ENCODE results near the gene APOB. TPM values are rescaled to one million over a fixed set of nuclear protein-coding genes. Genes with fewer than 3 reads are reported as not detected.

APOB gene
- polyA plus RNA-seq, 6 donors from 2014 or later = not detected

- peaks cover 0 to 5% (median 2%) of the 10 kb centered on the region in 7 donors for H3K9me3 Mint-ChIP-seq
- H3K36me3 Mint-ChIP-seq = no peaks in the 10 kb centered on the region
- no peak overlapping the region for H3K4me3 Mint-ChIP-seq
- DNase-seq = no peak
- H3K4me1 Mint-ChIP-seq = no peaks in the 10 kb centered on the region
- no peak for ATAC-seq (ENCODE audit: low read depth in 2 of 2)
- H3K27me3 Mint-ChIP-seq = peaks cover 0 to 42% (median 5%) of the 10 kb centered on the region in 3 donors
- no peak overlapping the region for H3K27ac Mint-ChIP-seq
These were observed 51.6 kb downstream of the APOB start for GRCh38 chr2:20992201-20992711.

GRCh38 chr2:20990442-20991430 lies 53.1 kb downstream of the APOB start:
- peaks cover 0 to 35% (median 5%) of the 10 kb centered on the region in 3 donors for H3K27me3 Mint-ChIP-seq
- no peaks in the 10 kb centered on the region for H3K4me1 Mint-ChIP-seq
- H3K9me3 Mint-ChIP-seq = peaks cover 0 to 5% (median 2%) of the 10 kb centered on the region in 7 donors
- no peaks in the 10 kb centered on the region for H3K36me3 Mint-ChIP-seq
- DNase-seq (no peak), ATAC-seq (ENCODE audit: low read depth in 2 of 2) (no peak)
- no peak overlapping the region for H3K4me3 Mint-ChIP-seq
- H3K27ac Mint-ChIP-seq = no peak overlapping the region

DNA sequence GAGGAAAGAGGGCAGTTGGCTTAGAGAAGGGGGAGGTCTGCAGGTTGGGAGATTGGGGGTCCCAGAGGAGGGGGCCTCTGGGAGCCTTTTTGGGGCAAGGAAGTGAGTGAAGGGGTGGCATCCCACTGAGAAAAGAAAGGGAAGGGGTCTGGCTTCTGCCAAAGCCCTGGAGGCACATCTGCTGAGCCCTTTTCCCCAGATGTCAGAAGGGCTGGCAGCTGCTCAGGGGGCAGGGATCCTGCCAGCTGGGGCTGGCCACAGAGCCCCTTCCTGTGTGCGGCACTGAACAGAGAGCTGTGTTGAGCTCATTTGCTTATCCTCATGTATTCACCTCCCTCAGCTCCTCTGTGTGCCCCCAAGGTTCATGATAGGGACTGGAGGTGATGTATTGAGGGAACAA lies 54.5 kb downstream of the APOB start:
- DNase-seq = no peak
- no peak overlapping the region for H3K4me3 Mint-ChIP-seq
- peaks cover 0 to 5% (median 2%) of the 10 kb centered on the region in 7 donors for H3K9me3 Mint-ChIP-seq
- peak overlapping the region in 1 of 6 donors; percentile 5 for H3K27ac Mint-ChIP-seq
- H3K27me3 Mint-ChIP-seq = peaks cover 0 to 35% (median 5%) of the 10 kb centered on the region in 3 donors
- no peaks in the 10 kb centered on the region for H3K36me3 Mint-ChIP-seq
- no peak for ATAC-seq (ENCODE audit: low read depth in 2 of 2)
- no peaks in the 10 kb centered on the region for H3K4me1 Mint-ChIP-seq

DNA sequence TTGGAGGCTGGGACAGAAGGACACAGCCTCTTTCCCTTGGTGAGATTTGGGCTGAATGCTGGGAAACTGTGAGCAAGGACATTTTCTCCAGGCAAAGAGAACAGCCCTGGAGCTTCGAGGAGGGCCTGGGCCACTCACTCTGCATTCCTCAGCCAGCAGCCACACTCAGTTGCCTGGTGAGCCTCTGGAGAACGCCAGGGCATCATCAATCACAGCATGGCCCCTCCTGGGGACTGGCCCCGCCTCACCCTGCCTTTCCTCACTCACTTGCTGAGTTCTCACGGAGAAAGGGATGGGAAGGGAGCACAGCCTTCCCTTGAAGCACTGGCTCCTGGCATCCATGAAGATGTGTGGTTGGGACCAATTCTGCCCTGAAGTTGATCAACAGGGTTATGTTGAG lies 55.0 kb downstream of the APOB start:
- Mint-ChIP-seq H3K4me3 (no peak overlapping the region), H3K27me3 (peaks cover 0 to 35% (median 5%) of the 10 kb centered on the region in 3 donors), H3K27ac (no peak overlapping the region), H3K4me1 (no peaks in the 10 kb centered on the region), H3K9me3 (peaks cover 0 to 5% (median 2%) of the 10 kb centered on the region in 7 donors), H3K36me3 (no peaks in the 10 kb centered on the region)
- ATAC-seq (ENCODE audit: low read depth in 2 of 2) = no peak
- DNase-seq = no peak

DNA sequence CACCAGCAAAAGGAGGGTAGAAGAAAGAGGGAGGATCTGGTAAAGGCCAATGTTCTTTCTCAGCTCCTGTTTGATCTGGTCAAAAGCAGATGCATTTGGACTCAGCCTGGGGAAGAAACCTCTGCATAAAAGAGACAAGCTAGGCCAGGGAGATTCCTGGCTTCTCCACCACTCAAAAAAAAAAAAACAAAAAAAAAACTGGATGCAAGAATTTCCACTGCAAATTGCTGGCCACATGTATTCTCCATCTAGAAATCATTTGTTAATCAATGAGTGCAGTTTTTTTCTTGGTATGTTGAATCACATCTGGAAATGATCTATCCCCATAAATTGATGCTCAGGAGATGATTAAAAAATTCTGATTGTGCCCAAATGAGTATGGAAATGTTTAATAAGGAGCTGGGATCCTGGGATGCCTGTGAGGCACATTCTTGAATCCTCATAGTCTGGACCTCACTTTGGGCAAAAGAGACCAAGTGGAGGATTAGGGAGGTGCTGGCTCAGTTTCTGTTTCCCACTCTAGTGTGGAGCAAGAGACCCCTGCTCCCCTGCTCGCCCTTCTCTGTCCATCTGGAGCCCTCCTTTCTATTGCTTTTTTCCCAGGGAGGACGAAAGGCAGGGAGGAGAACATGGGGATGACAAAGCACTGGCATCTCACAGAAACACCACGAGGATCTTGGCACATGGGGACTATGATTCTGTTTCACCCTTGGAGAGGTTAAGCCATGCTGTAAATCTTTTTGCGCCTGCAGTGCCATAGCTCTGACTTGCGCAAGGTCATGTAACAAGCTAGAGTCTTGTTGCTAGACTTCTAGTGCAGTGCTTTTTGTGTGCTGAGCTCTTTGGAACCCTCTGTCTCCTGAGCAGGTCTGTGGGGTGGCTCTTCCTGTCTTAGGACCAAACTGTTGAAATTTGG lies 57.6 kb downstream of the APOB start:
- H3K9me3 Mint-ChIP-seq = peaks cover 0 to 2% (median 0%) of the 10 kb centered on the region in 7 donors
- peaks cover 0 to 38% (median 14%) of the 10 kb centered on the region in 3 donors for H3K27me3 Mint-ChIP-seq
- H3K27ac Mint-ChIP-seq = no peak overlapping the region
- no peaks in the 10 kb centered on the region for H3K4me1 Mint-ChIP-seq
- ATAC-seq (ENCODE audit: low read depth in 2 of 2) (no peak), DNase-seq (no peak)
- no peak overlapping the region for H3K4me3 Mint-ChIP-seq
- no peaks in the 10 kb centered on the region for H3K36me3 Mint-ChIP-seq

DNA sequence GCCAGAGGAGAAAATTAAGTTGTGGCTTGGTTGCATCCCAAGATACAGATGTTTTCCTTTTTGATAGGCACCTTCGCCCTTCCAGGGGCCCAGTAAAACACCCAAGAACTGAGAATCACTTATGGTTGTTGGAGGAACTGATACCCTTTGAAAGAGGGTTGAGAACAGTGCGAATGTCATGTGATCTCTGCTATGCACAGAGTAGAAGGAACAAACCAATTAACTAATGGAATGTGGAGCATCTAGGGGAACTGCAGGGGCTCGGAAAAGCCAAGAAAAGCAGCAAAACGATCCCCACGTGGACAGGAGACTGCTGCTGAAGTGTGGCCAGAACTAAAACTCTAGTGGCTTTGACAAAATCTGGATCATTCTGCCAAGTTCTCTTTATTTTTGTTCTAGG lies 58.8 kb downstream of the APOB start:
- H3K4me1 Mint-ChIP-seq = no peaks in the 10 kb centered on the region

GRCh38 chr2:20984408-20984807 lies 59.5 kb downstream of the APOB start:
- DNase-seq (no peak), ATAC-seq (ENCODE audit: low read depth in 2 of 2) (no peak)
- peaks cover 0 to 3% (median 0%) of the 10 kb centered on the region in 7 donors for H3K9me3 Mint-ChIP-seq
- no peak overlapping the region for H3K4me3 Mint-ChIP-seq
- peaks cover 0 to 28% (median 22%) of the 10 kb centered on the region in 3 donors for H3K27me3 Mint-ChIP-seq
- H3K27ac Mint-ChIP-seq = no peak overlapping the region
- no peaks in the 10 kb centered on the region for H3K36me3 Mint-ChIP-seq
- no peaks in the 10 kb centered on the region for H3K4me1 Mint-ChIP-seq

More for the DNA sequence above, 58.8 kb downstream of the APOB start:
- Mint-ChIP-seq H3K36me3 (no peaks in the 10 kb centered on the region), H3K4me3 (no peak overlapping the region), H3K27me3 (peaks cover 0 to 30% (median 22%) of the 10 kb centered on the region in 3 donors), H3K9me3 (peaks cover 0 to 3% (median 0%) of the 10 kb centered on the region in 7 donors), H3K27ac (peak overlapping the region in 1 of 6 donors; percentile 15)
- ATAC-seq (ENCODE audit: low read depth in 2 of 2) (no peak), DNase-seq (no peak)

- H3K36me3 Mint-ChIP-seq = no peaks in the 10 kb centered on the region
- no peak for ATAC-seq (ENCODE audit: low read depth in 2 of 2)
- peak overlapping the region in 1 of 8 donors; percentile 31 for H3K4me3 Mint-ChIP-seq
- H3K4me1 Mint-ChIP-seq = no peaks in the 10 kb centered on the region
- peaks cover 0 to 3% (median 0%) of the 10 kb centered on the region in 7 donors for H3K9me3 Mint-ChIP-seq
- H3K27ac Mint-ChIP-seq = no peak overlapping the region
- H3K27me3 Mint-ChIP-seq = peaks cover 0 to 22% (median 22%) of the 10 kb centered on the region in 3 donors
- no peak for DNase-seq
These were observed 60.0 kb downstream of the APOB start for GRCh38 chr2:20983844-20984243.

- H3K27ac Mint-ChIP-seq = no peak overlapping the region
- H3K27me3 Mint-ChIP-seq = peaks cover 0 to 22% (median 22%) of the 10 kb centered on the region in 3 donors
- no peaks in the 10 kb centered on the region for H3K36me3 Mint-ChIP-seq
- ATAC-seq (ENCODE audit: low read depth in 2 of 2) (no peak), DNase-seq (no peak)
- H3K4me1 Mint-ChIP-seq = no peaks in the 10 kb centered on the region
- no peak overlapping the region for H3K4me3 Mint-ChIP-seq
- peaks cover 0 to 9% (median 0%) of the 10 kb centered on the region in 7 donors for H3K9me3 Mint-ChIP-seq
These were observed 61.0 kb downstream of the APOB start for GRCh38 chr2:20982861-20983260.

- H3K27ac Mint-ChIP-seq = no peak overlapping the region
- DNase-seq = no peak
- ATAC-seq (ENCODE audit: low read depth in 2 of 2) = no peak
- no peak overlapping the region for H3K4me3 Mint-ChIP-seq
- peaks cover 0 to 7% (median 0%) of the 10 kb centered on the region in 7 donors for H3K9me3 Mint-ChIP-seq
- H3K4me1 Mint-ChIP-seq = no peaks in the 10 kb centered on the region
- peaks cover 0 to 39% (median 31%) of the 10 kb centered on the region in 3 donors for H3K27me3 Mint-ChIP-seq
- no peaks in the 10 kb centered on the region for H3K36me3 Mint-ChIP-seq
These were observed 66.2 kb downstream of the APOB start for GRCh38 chr2:20977520-20978180.

GRCh38 chr2:20976527-20976926 lies 67.3 kb downstream of the APOB start:
- no peaks in the 10 kb centered on the region for H3K4me1 Mint-ChIP-seq
- peak overlapping the region in 1 of 8 donors; percentile 53 for H3K4me3 Mint-ChIP-seq
- ATAC-seq (ENCODE audit: low read depth in 2 of 2) (no peak), DNase-seq (no peak)
- H3K27me3 Mint-ChIP-seq = peaks cover 0 to 32% (median 31%) of the 10 kb centered on the region in 3 donors
- peaks cover 0 to 7% (median 0%) of the 10 kb centered on the region in 7 donors for H3K9me3 Mint-ChIP-seq
- H3K27ac Mint-ChIP-seq = no peak overlapping the region
- no peaks in the 10 kb centered on the region for H3K36me3 Mint-ChIP-seq

DNA sequence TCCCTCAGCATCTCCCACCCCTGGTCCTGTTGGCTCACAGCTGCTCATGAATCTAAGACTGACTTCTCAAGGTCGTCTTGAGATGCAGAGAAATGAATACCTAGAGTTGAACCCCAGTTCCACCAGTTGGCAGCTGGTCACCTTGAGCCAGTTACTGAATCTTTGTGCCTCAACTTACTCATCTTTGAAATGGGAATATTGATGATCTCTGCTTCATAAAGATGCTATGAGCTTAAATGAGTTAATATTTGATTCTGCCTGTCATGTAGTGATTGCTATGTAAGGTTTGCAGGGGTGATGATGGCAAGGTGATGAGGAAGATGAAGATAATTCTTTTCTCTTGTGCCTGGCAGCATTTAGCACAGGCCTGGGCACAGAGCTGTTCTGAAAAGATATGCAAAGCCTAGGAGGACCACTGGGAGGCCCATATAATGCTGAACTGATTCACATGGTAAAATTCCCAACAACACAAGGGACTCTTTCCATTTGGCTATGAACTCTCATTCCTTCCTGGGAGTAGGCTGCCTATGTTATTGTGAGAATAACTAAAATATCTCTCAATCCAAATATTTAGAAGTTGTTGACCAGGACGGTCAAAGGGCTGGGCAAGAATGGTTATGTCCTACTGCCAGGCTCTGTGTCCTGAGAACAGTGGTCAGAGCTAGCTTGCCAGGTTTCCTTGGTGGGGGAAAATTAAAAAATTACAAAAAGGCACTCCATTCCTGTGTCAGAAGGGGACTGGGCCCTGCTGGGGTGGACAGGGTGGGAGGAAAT lies 70.9 kb downstream of the APOB start:
- no peaks in the 10 kb centered on the region for H3K36me3 Mint-ChIP-seq
- H3K27ac Mint-ChIP-seq = no peak overlapping the region
- no peaks in the 10 kb centered on the region for H3K9me3 Mint-ChIP-seq
- H3K27me3 Mint-ChIP-seq = peaks cover 16 to 55% (median 41%) of the 10 kb centered on the region in 3 donors
- H3K4me1 Mint-ChIP-seq = no peaks in the 10 kb centered on the region
- no peak for ATAC-seq (ENCODE audit: low read depth in 2 of 2)
- no peak overlapping the region for H3K4me3 Mint-ChIP-seq
- no peak for DNase-seq
